CD14-positive monocyte (primary cell): ENCODE data around the gene CCNK. TPM values are rescaled to one million over a fixed set of nuclear protein-coding genes. Genes with fewer than 3 reads are reported as not detected.

ENCODE experiments used
- DNase-seq, 3 donors: peaks; one replicate each; pipeline ENCODE4 v3.0.0-alpha.2; 2011 to 2022
- H2AFZ ChIP-seq: 2 replicates; pipeline ENCODE4 v1.6.0; 2012; ENCODE audit warnings: mild to moderate bottlenecking, low read depth, low read length, inconsistent platforms; ENCODE audit not compliant: insufficient read depth, poor library complexity, severe bottlenecking
- H3K27ac ChIP-seq, 2 donors: 1 replicate in 1 of 2; 2 replicates in 1 of 2; pipeline ENCODE4 v1.5.1; 2012 to 2013; ENCODE audit warnings: low read length in 2 of 2, control low read depth in 1 of 2, inconsistent platforms in 1 of 2, low read depth in 1 of 2, mild to moderate bottlenecking in 1 of 2
- H3K27me3 ChIP-seq, 2 donors: one replicate each; pipeline versions ENCODE4 v1.6.0 to v1.6.1; 2011 to 2013; ENCODE audit warnings: low read length in 2 of 2; ENCODE audit not compliant: control insufficient read depth in 2 of 2, insufficient read depth in 2 of 2
- H3K36me3 ChIP-seq, 2 donors: replicated peaks in 1 of 2; 1 replicate in 1 of 2; 2 replicates in 1 of 2; pipeline versions ENCODE4 v1.5.1 to v1.6.1; 2012 to 2013; ENCODE audit warnings: low read length in 2 of 2, control low read depth in 1 of 2, inconsistent platforms in 1 of 2, mild to moderate bottlenecking in 1 of 2; ENCODE audit not compliant: insufficient read depth in 2 of 2, control insufficient read depth in 1 of 2
- H3K4me1 ChIP-seq, 2 donors: 1 replicate in 1 of 2; 2 replicates in 1 of 2; pipeline versions ENCODE4 v1.5.1 to v1.6.1; 2012 to 2013; ENCODE audit warnings: low read length in 2 of 2, control low read depth in 1 of 2, inconsistent platforms in 1 of 2, mild to moderate bottlenecking in 1 of 2, moderate library complexity in 1 of 2; ENCODE audit not compliant: insufficient read depth in 2 of 2, control insufficient read depth in 1 of 2
- H3K4me2 ChIP-seq: replicated peaks from 2 replicates; pipeline ENCODE3; 2012; ENCODE audit warnings: low read length, moderate library complexity, mild to moderate bottlenecking; ENCODE audit not compliant: poor library complexity, severe bottlenecking; ENCODE audit errors: extremely low read depth
- H3K4me3 ChIP-seq, 3 experiments: fragments of 200-600 bp in 1 of 3; sonication (generic) in 1 of 3; replicated peaks in 1 of 3; 1 replicate in 2 of 3; 2 replicates in 1 of 3; pipeline ENCODE4 v1.5.1; 2011 to 2013; ENCODE audit warnings: low read length in 3 of 3, mild to moderate bottlenecking in 3 of 3, control low read depth in 2 of 3, low read depth in 2 of 3, inconsistent platforms in 1 of 3, moderate library complexity in 1 of 3
- H3K79me2 ChIP-seq: 2 replicates; pipeline ENCODE4 v1.6.0; 2012; ENCODE audit warnings: mild to moderate bottlenecking, control low read depth, inconsistent platforms, low read length, moderate library complexity; ENCODE audit not compliant: insufficient read depth
- H3K9ac ChIP-seq: 2 replicates; pipeline ENCODE4 v1.6.0; 2017; ENCODE audit warnings: low read length, mild to moderate bottlenecking; ENCODE audit not compliant: insufficient read depth, poor library complexity, severe bottlenecking
- H3K9me3 ChIP-seq, 2 donors: replicated peaks in 1 of 2; 1 replicate in 1 of 2; 2 replicates in 1 of 2; pipeline versions ENCODE4 v1.5.1 to v1.6.1; 2012 to 2013; ENCODE audit warnings: low read length in 2 of 2, control low read depth in 1 of 2; ENCODE audit not compliant: control insufficient read depth in 1 of 2, insufficient read depth in 1 of 2
- H4K20me1 ChIP-seq: 2 replicates; pipeline ENCODE4 v1.6.0; 2012; ENCODE audit warnings: mild to moderate bottlenecking, low read length, control low read depth, moderate library complexity; ENCODE audit not compliant: insufficient read depth
- H3K27ac Mint-ChIP-seq, 7 donors: one replicate each; pipeline ENCODE4 v1.8.0; 2020; ENCODE audit warnings: mild to moderate bottlenecking in 7 of 7, mixed read lengths in 7 of 7, moderate library complexity in 6 of 7, inconsistent platforms in 2 of 7
- H3K27me3 Mint-ChIP-seq, 3 donors: one replicate each; pipeline ENCODE4 v1.8.0; 2021 to 2022; ENCODE audit warnings: low read depth in 3 of 3, mild to moderate bottlenecking in 3 of 3, mixed read lengths in 3 of 3, moderate library complexity in 3 of 3, inconsistent platforms in 1 of 3
- H3K36me3 Mint-ChIP-seq, 2 donors: one replicate each; pipeline ENCODE4 v1.8.0; 2020; ENCODE audit warnings: mixed read lengths in 2 of 2, inconsistent platforms in 1 of 2, mild to moderate bottlenecking in 1 of 2
- H3K4me1 Mint-ChIP-seq: one replicate; pipeline ENCODE4 v1.8.0; 2020; ENCODE audit warnings: mild to moderate bottlenecking, mixed read lengths
- H3K4me3 Mint-ChIP-seq, 2 donors: one replicate each; pipeline ENCODE4 v1.8.0; 2020; ENCODE audit warnings: mild to moderate bottlenecking in 2 of 2, mixed read lengths in 2 of 2, moderate library complexity in 1 of 2
- H3K9me3 Mint-ChIP-seq, 7 donors: one replicate each; pipeline ENCODE4 v1.8.0; 2020 to 2022; ENCODE audit warnings: mixed read lengths in 7 of 7, mild to moderate bottlenecking in 6 of 7, moderate library complexity in 6 of 7, inconsistent platforms in 2 of 7
- WGBS: methylation state at CpG from one replicate; pipeline ENCODE4 v1.1.5; 2013; ENCODE audit warnings: missing lambda C conversion rate; ENCODE audit not compliant: insufficient coverage; 5-methylcytosine and 5-hydroxymethylcytosine counted together
- intact Hi-C, 2 donors: fragments of 100-400 bp; cut with micrococcal nuclease; formaldehyde crosslinking; loops; one replicate each; pipeline versions ENCODE4 v1.15.0 to v1.15.1; 2023
- polyA plus RNA-seq, 3 donors: library from polyadenylated mRNA; depleted of rRNA in 1 of 3; unstranded in 2 of 3; stranded (reverse) in 1 of 3; fragments of 300-500 nt in 2 of 3; fragments of >200 nt in 1 of 3; fragmentation: Illumina TruSeq in 2 of 3; gene quantifications; 1 replicate in 2 of 3; 2 replicates in 1 of 3; pipeline ENCODE4 v1.2.3, GENCODE V29; 2012 to 2021
- TF ChIP-seq, protein P1 (sequence below): fragments of 200-600 bp; IDR thresholded peaks from one replicate; pipeline ENCODE4 v1.8.0; 2022; ENCODE audit warnings: antibody characterized with exemption, mild to moderate bottlenecking

Gene CCNK
- polyA plus RNA-seq, 3 donors = 7.7 to 21.5 (median 14.7) TPM

DNA sequence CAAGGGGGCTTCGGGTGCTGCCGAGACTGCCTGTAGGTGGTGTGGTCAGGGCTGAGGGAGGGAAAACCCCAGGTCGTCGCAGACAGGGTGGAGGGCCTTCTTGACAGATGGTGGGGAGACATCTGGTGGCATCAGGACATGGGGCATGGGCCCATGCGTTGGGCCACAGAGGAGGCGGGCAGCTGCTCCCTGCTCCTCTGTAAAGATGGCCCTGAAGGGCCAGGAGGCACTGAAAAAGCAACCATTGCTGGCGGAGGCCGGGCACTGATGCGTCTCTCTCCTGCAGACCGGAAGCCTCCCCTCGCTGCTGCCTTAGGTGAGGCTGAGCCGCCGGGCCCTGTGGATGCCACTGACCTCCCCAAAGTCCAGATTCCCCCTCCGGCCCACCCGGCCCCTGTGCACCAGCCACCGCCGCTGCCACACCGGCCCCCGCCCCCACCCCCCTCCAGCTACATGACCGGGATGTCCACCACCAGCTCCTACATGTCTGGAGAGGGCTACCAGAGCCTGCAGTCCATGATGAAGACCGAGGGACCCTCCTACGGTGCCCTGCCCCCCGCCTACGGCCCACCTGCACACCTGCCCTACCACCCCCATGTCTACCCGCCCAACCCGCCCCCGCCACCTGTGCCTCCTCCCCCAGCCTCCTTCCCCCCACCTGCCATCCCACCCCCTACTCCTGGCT is 28.8 kb downstream of the CCNK start:
- Mint-ChIP-seq H3K9me3 (no peaks in the 10 kb centered on the region), H3K36me3 (peaks cover 61 to 77% of the 10 kb centered on the region in 2 donors), H3K4me3 (no peak overlapping the region), H3K27ac (no peak overlapping the region), H3K27me3 (peaks cover 0 to 2% (median 1%) of the 10 kb centered on the region in 3 donors), H3K4me1 (peaks cover 2% of the 10 kb centered on the region)
- H3K27ac ChIP-seq = no peak overlapping the region
- DNase-seq = no peak
- intact Hi-C loops = no loop called here
- TF ChIP-seq, protein P1, sequence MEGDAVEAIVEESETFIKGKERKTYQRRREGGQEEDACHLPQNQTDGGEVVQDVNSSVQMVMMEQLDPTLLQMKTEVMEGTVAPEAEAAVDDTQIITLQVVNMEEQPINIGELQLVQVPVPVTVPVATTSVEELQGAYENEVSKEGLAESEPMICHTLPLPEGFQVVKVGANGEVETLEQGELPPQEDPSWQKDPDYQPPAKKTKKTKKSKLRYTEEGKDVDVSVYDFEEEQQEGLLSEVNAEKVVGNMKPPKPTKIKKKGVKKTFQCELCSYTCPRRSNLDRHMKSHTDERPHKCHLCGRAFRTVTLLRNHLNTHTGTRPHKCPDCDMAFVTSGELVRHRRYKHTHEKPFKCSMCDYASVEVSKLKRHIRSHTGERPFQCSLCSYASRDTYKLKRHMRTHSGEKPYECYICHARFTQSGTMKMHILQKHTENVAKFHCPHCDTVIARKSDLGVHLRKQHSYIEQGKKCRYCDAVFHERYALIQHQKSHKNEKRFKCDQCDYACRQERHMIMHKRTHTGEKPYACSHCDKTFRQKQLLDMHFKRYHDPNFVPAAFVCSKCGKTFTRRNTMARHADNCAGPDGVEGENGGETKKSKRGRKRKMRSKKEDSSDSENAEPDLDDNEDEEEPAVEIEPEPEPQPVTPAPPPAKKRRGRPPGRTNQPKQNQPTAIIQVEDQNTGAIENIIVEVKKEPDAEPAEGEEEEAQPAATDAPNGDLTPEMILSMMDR = no peak
- peaks cover 17% of the 10 kb centered on the region for H4K20me1 ChIP-seq
- H3K36me3 ChIP-seq = peaks cover 73 to 75% of the 10 kb centered on the region in 2 donors
- H2AFZ ChIP-seq = no peak overlapping the region
- no peak overlapping the region for H3K4me2 ChIP-seq
- no peaks in the 10 kb centered on the region for H3K79me2 ChIP-seq
- H3K27me3 ChIP-seq = no peaks in the 10 kb centered on the region
- H3K9ac ChIP-seq = no peak overlapping the region
- no peak overlapping the region for H3K4me3 ChIP-seq
- 98% methylated on average over 11 of the region's 27 CpGs for WGBS
- H3K4me1 ChIP-seq = no peaks in the 10 kb centered on the region
- H3K9me3 ChIP-seq = no peaks in the 10 kb centered on the region

DNA sequence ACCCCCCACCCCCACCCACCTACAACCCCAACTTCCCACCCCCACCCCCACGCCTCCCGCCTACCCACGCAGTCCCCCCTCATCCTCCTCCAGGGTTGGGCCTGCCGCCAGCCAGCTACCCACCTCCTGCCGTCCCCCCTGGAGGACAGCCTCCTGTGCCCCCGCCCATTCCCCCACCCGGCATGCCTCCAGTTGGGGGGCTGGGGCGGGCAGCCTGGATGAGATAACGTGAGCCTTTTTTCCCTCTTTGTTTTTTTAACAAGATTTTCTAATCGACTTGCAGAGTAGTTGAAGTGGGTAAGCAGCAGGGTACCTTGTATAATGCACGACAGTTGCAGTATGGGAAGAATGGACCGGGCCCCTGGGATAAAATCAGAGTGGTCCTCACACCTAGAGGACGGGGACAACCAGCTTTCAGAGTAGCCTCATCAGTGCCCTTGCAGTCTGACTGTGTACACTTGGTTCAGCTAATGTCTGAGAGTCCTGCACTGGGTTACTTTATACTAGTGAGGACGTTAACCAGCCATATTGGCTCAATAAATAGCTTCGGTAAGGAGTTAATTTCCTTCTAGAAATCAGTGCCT is 29.4 kb downstream of the CCNK start:
- H3K27me3 ChIP-seq = no peaks in the 10 kb centered on the region
- Mint-ChIP-seq H3K9me3 (no peaks in the 10 kb centered on the region), H3K27me3 (peaks cover 0 to 2% (median 1%) of the 10 kb centered on the region in 3 donors), H3K4me3 (no peak overlapping the region), H3K36me3 (peaks cover 55 to 71% of the 10 kb centered on the region in 2 donors), H3K27ac (no peak overlapping the region), H3K4me1 (peaks cover 2% of the 10 kb centered on the region)
- H3K9me3 ChIP-seq = no peaks in the 10 kb centered on the region
- no peak overlapping the region for H3K9ac ChIP-seq
- intact Hi-C loops = no loop called here
- WGBS = 98% methylated on average over 7 of the region's 15 CpGs
- peaks cover 67 to 69% of the 10 kb centered on the region in 2 donors for H3K36me3 ChIP-seq
- no peaks in the 10 kb centered on the region for H3K4me1 ChIP-seq
- no peak for DNase-seq
- TF ChIP-seq, protein P1 = no peak
- no peak overlapping the region for H3K4me3 ChIP-seq
- H2AFZ ChIP-seq = no peak overlapping the region
- no peaks in the 10 kb centered on the region for H3K79me2 ChIP-seq
- peaks cover 17% of the 10 kb centered on the region for H4K20me1 ChIP-seq
- no peak overlapping the region for H3K27ac ChIP-seq
- H3K4me2 ChIP-seq = no peak overlapping the region
